Kidney (tissue), 14 donors: Measurements from ENCODE around the gene ADA. TPM values are rescaled to one million over a fixed set of nuclear protein-coding genes. Genes with fewer than 3 reads are reported as not detected.

Source experiments
- DNase-seq, 5 donors: peaks; one replicate each; pipeline ENCODE4 v3.0.0-alpha.2; 2013 to 2020
- FAIRE-seq: peaks from 2 replicates; lab custom pipeline; 2012; peaks lifted over from hg19 to GRCh38; lab: Jason Lieb, UNC
- H3K27ac ChIP-seq, 2 donors: one replicate each; pipeline ENCODE4 v1.7.0; 2013; ENCODE audit warnings: low read depth in 2 of 2, low read length in 2 of 2, inconsistent platforms in 1 of 2
- H3K27me3 ChIP-seq: one replicate; pipeline ENCODE4 v1.7.1; 2013; ENCODE audit warnings: low read length, inconsistent platforms; ENCODE audit not compliant: control insufficient read depth, insufficient read depth
- H3K36me3 ChIP-seq, 3 donors: one replicate each; pipeline versions ENCODE4 v1.7.0 to v1.7.1; 2013; ENCODE audit warnings: low read length in 3 of 3, control low read depth in 1 of 3, inconsistent platforms in 1 of 3; ENCODE audit not compliant: insufficient read depth in 3 of 3, control insufficient read depth in 2 of 3
- H3K4me1 ChIP-seq, 3 donors: one replicate each; pipeline versions ENCODE4 v1.7.0 to v1.7.1; 2013; ENCODE audit warnings: low read length in 3 of 3, inconsistent platforms in 1 of 3, low read depth in 1 of 3; ENCODE audit not compliant: control insufficient read depth in 2 of 3, insufficient read depth in 2 of 3
- H3K4me3 ChIP-seq, 3 donors: one replicate each; pipeline versions ENCODE4 v1.7.0 to v1.8.1; 2013; ENCODE audit warnings: low read length in 3 of 3, control low read depth in 1 of 3, inconsistent platforms in 1 of 3
- H3K9ac ChIP-seq, 3 donors: one replicate each; pipeline versions ENCODE4 v1.7.0 to v1.7.1; 2013; ENCODE audit warnings: low read length in 3 of 3, control low read depth in 1 of 3, inconsistent platforms in 1 of 3
- H3K9me3 ChIP-seq, 3 donors: one replicate each; pipeline versions ENCODE4 v1.7.0 to v1.7.1; 2013; ENCODE audit warnings: low read length in 3 of 3, control low read depth in 1 of 3, inconsistent platforms in 1 of 3; ENCODE audit not compliant: control insufficient read depth in 2 of 3, insufficient read depth in 1 of 3
- intact Hi-C: fragments of 100-400 bp; cut with DNase I; formaldehyde crosslinking; loops from one replicate; pipeline ENCODE4 v1.11.1; 2022
- polyA plus RNA-seq: library from polyadenylated mRNA; stranded (reverse); fragments of 350-450 nt; fragmentation: Illumina TruSeq; extraction: RNeasy Lipid Tissue Mini Kit (QIAGEN cat#74804); gene quantifications from one replicate; pipeline ENCODE4 v1.2.3, GENCODE V29; 2014; ENCODE audit warnings: low read depth, low replicate concordance; ENCODE audit not compliant: insufficient read depth
- total RNA-seq: library from RNA; stranded (reverse); fragmentation: NEBNext Ultra II Directional; extraction: Animal tissue kit (Norgen Biotek cat#: 25700); gene quantifications from one replicate; pipeline ENCODE4 v1.2.1, GENCODE V29; 2021
- TF ChIP-seq, protein P1 (sequence below): IDR thresholded peaks from 3 replicates; pipeline ENCODE4 v1.5.1; 2012; ENCODE audit warnings: mild to moderate bottlenecking, moderate library complexity, borderline replicate concordance; ENCODE audit not compliant: insufficient read depth; ENCODE audit errors: extremely low read depth
- donor health status: control.
- donor health status: control.
- donor health status: control.
- donor health status: control.
- donor health status: control.
- donor health status: DM: yes; HTN: yes; CAD: no.
- donor health status: Normal renal cell carcinoma (clear cell type).

The ADA gene
- total and polyA plus RNA-seq, 2 donors from 2014 or later, result 3.1 to 6.5 TPM

DNA sequence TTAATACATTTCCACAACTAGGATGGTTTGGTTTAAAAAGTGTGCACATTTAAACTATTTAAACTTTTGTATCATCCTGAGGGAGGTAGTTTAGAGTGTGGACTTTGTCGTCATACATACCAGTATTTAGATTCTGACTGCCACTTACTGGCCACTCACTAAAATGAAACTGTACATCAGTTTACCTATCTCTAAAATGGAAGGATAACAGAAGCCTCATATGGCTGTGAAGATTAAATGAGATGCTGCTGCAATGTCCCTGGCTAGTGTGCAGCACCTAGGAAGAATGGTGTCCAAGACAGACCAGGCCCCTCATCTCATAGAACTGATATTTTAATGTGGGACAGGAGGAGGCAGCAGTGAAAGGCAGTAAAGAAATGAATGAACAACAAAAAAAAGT, 81.1 kb downstream of the ADA start:
- H3K4me1 ChIP-seq, result peaks cover 3 to 12% (median 11%) of the 10 kb centered on the region in 3 donors
- intact Hi-C loops, result no loop called here
- no peaks in the 10 kb centered on the region for H3K27me3 ChIP-seq
- H3K4me3 ChIP-seq, result no peak overlapping the region
- TF ChIP-seq, protein P1, sequence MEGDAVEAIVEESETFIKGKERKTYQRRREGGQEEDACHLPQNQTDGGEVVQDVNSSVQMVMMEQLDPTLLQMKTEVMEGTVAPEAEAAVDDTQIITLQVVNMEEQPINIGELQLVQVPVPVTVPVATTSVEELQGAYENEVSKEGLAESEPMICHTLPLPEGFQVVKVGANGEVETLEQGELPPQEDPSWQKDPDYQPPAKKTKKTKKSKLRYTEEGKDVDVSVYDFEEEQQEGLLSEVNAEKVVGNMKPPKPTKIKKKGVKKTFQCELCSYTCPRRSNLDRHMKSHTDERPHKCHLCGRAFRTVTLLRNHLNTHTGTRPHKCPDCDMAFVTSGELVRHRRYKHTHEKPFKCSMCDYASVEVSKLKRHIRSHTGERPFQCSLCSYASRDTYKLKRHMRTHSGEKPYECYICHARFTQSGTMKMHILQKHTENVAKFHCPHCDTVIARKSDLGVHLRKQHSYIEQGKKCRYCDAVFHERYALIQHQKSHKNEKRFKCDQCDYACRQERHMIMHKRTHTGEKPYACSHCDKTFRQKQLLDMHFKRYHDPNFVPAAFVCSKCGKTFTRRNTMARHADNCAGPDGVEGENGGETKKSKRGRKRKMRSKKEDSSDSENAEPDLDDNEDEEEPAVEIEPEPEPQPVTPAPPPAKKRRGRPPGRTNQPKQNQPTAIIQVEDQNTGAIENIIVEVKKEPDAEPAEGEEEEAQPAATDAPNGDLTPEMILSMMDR, result no peak
- no peak overlapping the region for H3K27ac ChIP-seq
- no peak for FAIRE-seq
- H3K9me3 ChIP-seq, result no peaks in the 10 kb centered on the region
- no peak overlapping the region for H3K9ac ChIP-seq
- DNase-seq, result no peak
- peaks cover 0 to 4% (median 0%) of the 10 kb centered on the region in 3 donors for H3K36me3 ChIP-seq

Other genes starting within 250 kb of the ADA start
- 13.5 TPM for gene TTPAL, start 175.8 kb downstream of the ADA start, total RNA-seq
- gene TTPAL, start 175.8 kb downstream of the ADA start, polyA plus RNA-seq, result 3.5 TPM
- 90.4 TPM for gene SERINC3, start 129.6 kb downstream of the ADA start, total RNA-seq
- 41.6 TPM for gene SERINC3, start 129.6 kb downstream of the ADA start, polyA plus RNA-seq
- gene PKIG, start 69.1 kb downstream of the ADA start, total RNA-seq, result 71.1 TPM
- 150 TPM for gene PKIG, start 69.1 kb downstream of the ADA start, polyA plus RNA-seq
- 3.1 TPM for gene CCN5, start 63.7 kb upstream of the ADA start, total RNA-seq
- 0.41 TPM for gene CCN5, start 63.7 kb upstream of the ADA start, polyA plus RNA-seq
- 11.7 TPM for gene KCNK15, start 94.2 kb upstream of the ADA start, total RNA-seq
- gene KCNK15, start 94.2 kb upstream of the ADA start, polyA plus RNA-seq, result 0.62 TPM
- gene RIMS4, start 158.8 kb upstream of the ADA start, total RNA-seq, result 0.13 TPM
- not detected for gene RIMS4, start 158.8 kb upstream of the ADA start, polyA plus RNA-seq
- gene YWHAB, start 234.0 kb upstream of the ADA start, total RNA-seq, result 216 TPM
- 156 TPM for gene YWHAB, start 234.0 kb upstream of the ADA start, polyA plus RNA-seq